Astrocyte of the spinal cord (primary cell): ENCODE results near the gene GAGE2A.
"Not testable (repeated sequence)": the region's sequence is repeated elsewhere in the genome, so short reads cannot be mapped to it uniquely, and the experiment has no call there.

Source experiments
- DNase-seq: peaks from one replicate; pipeline ENCODE4 v3.0.0; 2011; ENCODE audit warnings: low read depth, low spot score
- H3K4me3 ChIP-seq: 2 replicates; pipeline ENCODE4 v1.5.1; 2011; ENCODE audit warnings: low read depth, mild to moderate bottlenecking, low read length, moderate library complexity
- CTCF ChIP-seq: IDR thresholded peaks from 2 replicates; pipeline ENCODE4 v1.5.1; 2012; ENCODE audit warnings: low read depth, mild to moderate bottlenecking, low read length, inconsistent platforms
- in situ Hi-C: cut with HindIII; loops from 2 replicates; pipeline ENCODE4 v1.10.0; 2017; ENCODE audit warnings: low sequenced_read_pairs

The GAGE2A gene

GRCh38 chrX:49589196-49589595, at the start of gene GAGE2A:
Gene GAGE2A (plus strand): TSS chrX:49589496. CDS start chrX:49590651, 1,155 bp downstream.
- DNase-seq, in situ Hi-C loops, H3K4me3 ChIP-seq: not testable (repeated sequence)

- in situ Hi-C loops, H3K4me3 ChIP-seq, DNase-seq: not testable (repeated sequence)
Observed at GRCh38 chrX:49541433-49541832, 47.9 kb upstream of the GAGE2A start, which contains the start of gene GAGE12D. Gene GAGE12D (plus strand): TSS chrX:49541733. CDS start chrX:49542888, 1,155 bp downstream.

GRCh38 chrX:49550989-49551388, 38.3 kb upstream of the GAGE2A start, which contains the start of gene GAGE12E:
Gene GAGE12E (plus strand): TSS chrX:49551289. CDS start chrX:49552444, 1,155 bp downstream.
- H3K4me3 ChIP-seq, DNase-seq, in situ Hi-C loops: not testable (repeated sequence)

GRCh38 chrX:49560542-49560941, 28.8 kb upstream of the GAGE2A start, which contains the start of gene GAGE12F:
Gene GAGE12F (plus strand): TSS chrX:49560842. CDS start chrX:49561997, 1,155 bp downstream.
- H3K4me3 ChIP-seq, in situ Hi-C loops: not testable (repeated sequence)

GRCh38 chrX:49568728-49569127, 20.6 kb upstream of the GAGE2A start:
- H3K4me3 ChIP-seq, DNase-seq, in situ Hi-C loops: not testable (repeated sequence)

More at GRCh38 chrX:49560542-49560941, 28.8 kb upstream of the GAGE2A start, which contains the start of gene GAGE12F:
- not testable (repeated sequence) for DNase-seq

GRCh38 chrX:49569152-49569551, 20.1 kb upstream of the GAGE2A start:
- H3K4me3 ChIP-seq, DNase-seq, in situ Hi-C loops: not testable (repeated sequence)

- H3K4me3 ChIP-seq, in situ Hi-C loops, DNase-seq: not testable (repeated sequence)
Observed at GRCh38 chrX:49570100-49570499, 19.2 kb upstream of the GAGE2A start, which contains the start of gene GAGE12G. Gene GAGE12G (plus strand): TSS chrX:49570400. CDS start chrX:49571555, 1,155 bp downstream.

GRCh38 chrX:49579649-49580048, 9.6 kb upstream of the GAGE2A start, which contains the start of gene GAGE12H:
Gene GAGE12H (plus strand): TSS chrX:49579949. CDS start chrX:49581104, 1,155 bp downstream.
- H3K4me3 ChIP-seq, in situ Hi-C loops, DNase-seq: not testable (repeated sequence)

- DNase-seq, in situ Hi-C loops, H3K4me3 ChIP-seq: not testable (repeated sequence)
Observed at GRCh38 chrX:49589769-49590478, 628 bp downstream of the GAGE2A start.

GRCh38 chrX:49590488-49590887, 1.2 kb downstream of the GAGE2A start:
- H3K4me3 ChIP-seq, in situ Hi-C loops, DNase-seq: not testable (repeated sequence)

- DNase-seq, in situ Hi-C loops, H3K4me3 ChIP-seq: not testable (repeated sequence)
Observed at GRCh38 chrX:49598720-49599119, 9.4 kb downstream of the GAGE2A start, which contains the start of gene GAGE1. Gene GAGE1 (plus strand): TSS chrX:49599020. CDS start chrX:49600175, 1,155 bp downstream.

GRCh38 chrX:49610718-49611310, 21.5 kb downstream of the GAGE2A start:
- in situ Hi-C loops: no loop called here
- no peak for DNase-seq
- TF ChIP-seq CTCF: no peak
- H3K4me3 ChIP-seq: no peak overlapping the region
